Measurements from ENCODE around the gene ECD.

GRCh38 chr10:73116017-73116416 lies 51.8 kb downstream of the ECD start:
- TF ChIP-seq EZH2phosphoT487 (IDR thresholded peaks at IDR 0.05; ENCODE audit: insufficient read depth, low read depth) (no peak), EZH2 (IDR thresholded peaks at IDR 0.05; ENCODE audit: insufficient read depth, poor library complexity, severe bottlenecking) (no peak)

Measured in GM23248 (cell line).